GM21390 (cell line): ENCODE measurements around the gene VEPH1.

ENCODE experiments used
- ATAC-seq: cut with Tn5 transposase; IDR thresholded peaks from one replicate; pipeline ENCODE4 v1.9.1; 2021; ENCODE audit not compliant: unreplicated experiment

VEPH1 gene

GRCh38 chr3:157479464-157480243 lies 23.6 kb downstream of the VEPH1 start:
- no peak for ATAC-seq

DNA sequence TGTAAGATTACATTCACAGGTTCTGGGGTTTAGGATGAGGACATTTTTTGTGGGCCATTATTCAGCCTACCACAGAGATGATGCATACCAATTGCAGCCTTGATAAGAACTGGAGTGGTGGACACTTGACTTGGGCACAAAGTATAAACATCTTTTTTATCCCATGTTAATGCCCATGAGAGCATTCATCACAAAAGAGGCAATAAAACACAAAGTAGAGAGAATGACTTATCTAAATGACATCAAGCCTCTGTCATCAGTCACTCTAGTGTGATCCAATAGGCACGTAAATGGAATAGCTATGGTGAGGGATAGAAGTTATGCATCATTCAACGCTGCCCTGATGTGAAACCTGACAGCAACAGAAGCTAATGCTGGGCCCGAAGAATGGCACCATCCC lies 25.8 kb downstream of the VEPH1 start:
- ATAC-seq: no peak

GRCh38 chr3:157475921-157476414 lies 27.2 kb downstream of the VEPH1 start:
- ATAC-seq: no peak

- ATAC-seq: no peak
Measured at GRCh38 chr3:157472648-157473047, 30.6 kb downstream of the VEPH1 start.

DNA sequence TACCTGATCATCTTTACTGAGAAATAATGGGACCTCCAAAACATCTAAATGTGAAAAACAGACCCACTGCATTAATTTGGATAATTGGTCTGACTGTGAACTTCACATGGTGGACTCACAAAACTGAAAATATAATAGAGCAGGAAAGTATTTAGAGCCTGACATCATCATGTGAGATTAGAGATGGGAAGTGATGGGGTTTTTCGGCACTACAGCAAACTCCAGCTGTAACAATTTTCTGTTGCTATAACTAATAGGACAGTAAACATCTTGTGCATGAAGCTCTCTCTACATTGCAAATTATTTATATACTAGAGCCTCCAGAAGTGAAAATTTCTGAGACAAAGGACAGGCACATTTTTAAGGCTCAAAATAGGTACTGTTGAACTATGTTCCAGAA lies 32.2 kb downstream of the VEPH1 start:
- ATAC-seq: no peak

DNA sequence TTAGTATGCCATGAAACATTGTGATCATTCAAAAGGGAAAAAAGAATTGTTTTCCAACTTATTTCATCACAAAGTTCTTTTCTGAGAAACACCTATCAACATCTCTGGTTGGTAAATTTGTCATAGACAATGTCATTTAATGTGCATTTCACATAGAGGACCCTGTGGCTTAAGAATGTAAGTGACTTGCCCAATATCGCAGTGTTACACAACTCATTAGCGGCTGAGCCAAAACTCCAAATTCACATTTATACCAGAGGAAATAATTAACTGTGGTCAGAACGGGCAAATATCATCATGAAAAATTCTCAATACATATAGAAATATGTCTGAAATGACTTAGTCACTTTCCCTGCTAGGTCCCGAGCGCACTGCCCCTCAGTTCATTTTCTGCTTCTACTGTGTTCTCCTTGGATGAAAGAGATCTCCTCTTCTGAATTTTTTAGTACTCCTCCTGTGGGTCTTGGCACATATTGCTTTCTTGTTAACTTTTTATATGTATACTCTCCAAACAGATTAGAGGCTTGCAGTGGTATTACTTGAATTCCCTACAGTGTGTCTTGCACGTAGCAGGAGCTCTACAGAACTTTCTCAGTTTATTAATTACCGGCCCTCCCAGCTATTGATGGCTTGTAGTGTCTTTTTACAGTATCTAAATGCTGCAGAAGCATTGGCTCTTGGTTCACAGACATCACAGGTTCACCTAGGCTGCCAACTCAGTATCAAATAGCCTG lies 33.5 kb downstream of the VEPH1 start:
- no peak for ATAC-seq

- no peak for ATAC-seq
Measured at GRCh38 chr3:157467200-157467599, 36.0 kb downstream of the VEPH1 start.

GRCh38 chr3:157465741-157466140 lies 37.5 kb downstream of the VEPH1 start:
- ATAC-seq: no peak

DNA sequence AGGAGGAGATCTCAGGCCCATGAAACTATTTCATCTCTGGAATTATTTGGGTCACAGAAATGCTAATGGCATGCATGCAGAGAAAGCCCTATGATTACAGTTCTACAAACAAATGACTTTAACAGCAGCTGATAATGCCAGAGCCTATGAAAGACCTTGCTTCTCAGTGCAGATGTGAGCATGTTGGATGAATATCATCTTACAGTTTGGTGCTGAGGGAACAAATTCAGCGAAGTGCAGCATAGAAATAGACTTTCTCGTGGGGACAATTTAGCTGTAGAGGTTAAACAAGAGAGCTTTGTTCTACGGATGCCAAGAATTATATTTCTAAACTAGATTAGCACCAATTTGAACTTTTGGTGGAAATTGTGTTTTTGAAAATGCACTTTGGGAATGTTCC lies 38.9 kb downstream of the VEPH1 start:
- no peak for ATAC-seq

- ATAC-seq: no peak
Measured at GRCh38 chr3:157463816-157464215, 39.4 kb downstream of the VEPH1 start.

- ATAC-seq: no peak
Measured at GRCh38 chr3:157460253-157460652, 43.0 kb downstream of the VEPH1 start.

GRCh38 chr3:157459706-157460105 lies 43.5 kb downstream of the VEPH1 start:
- no peak for ATAC-seq

DNA sequence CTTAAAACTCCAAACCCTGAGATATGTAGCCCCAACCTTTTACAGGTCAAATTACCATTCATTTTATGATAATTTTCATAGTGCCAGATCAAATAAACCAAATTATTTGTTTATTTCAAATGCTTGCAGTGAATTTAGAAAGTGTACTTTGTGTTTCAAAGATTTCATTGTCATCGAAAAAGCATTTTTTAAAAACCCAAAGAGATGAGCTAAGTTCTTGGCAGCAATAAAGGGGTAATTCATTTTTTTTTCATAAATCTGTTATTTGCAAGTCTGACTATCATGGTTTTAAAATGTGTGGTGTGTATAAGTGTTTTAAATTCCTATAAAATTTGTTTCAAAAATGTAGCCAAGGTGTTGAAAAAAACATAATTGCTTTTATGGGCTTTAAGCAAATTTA lies 49.4 kb downstream of the VEPH1 start:
- no peak for ATAC-seq

DNA sequence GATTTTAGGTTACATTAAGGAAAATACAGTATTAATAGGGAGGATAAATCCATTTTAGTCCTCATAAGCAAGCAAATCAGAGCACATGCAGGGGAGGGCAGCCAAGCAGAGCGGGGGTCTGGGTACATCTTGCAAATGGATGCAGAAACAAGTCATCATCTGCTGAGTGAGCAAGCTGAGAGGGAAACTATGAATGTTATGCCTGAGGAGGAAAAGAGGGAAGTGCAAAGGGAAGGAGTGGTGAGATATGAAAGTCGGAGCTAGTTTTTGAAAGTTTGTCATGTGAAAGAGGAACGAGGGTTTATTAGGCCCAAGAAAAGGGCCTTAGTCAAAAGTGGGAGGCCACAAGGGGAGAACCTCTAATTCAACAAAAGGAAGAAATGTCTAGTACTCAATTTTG lies 51.1 kb downstream of the VEPH1 start:
- ATAC-seq: no peak

DNA sequence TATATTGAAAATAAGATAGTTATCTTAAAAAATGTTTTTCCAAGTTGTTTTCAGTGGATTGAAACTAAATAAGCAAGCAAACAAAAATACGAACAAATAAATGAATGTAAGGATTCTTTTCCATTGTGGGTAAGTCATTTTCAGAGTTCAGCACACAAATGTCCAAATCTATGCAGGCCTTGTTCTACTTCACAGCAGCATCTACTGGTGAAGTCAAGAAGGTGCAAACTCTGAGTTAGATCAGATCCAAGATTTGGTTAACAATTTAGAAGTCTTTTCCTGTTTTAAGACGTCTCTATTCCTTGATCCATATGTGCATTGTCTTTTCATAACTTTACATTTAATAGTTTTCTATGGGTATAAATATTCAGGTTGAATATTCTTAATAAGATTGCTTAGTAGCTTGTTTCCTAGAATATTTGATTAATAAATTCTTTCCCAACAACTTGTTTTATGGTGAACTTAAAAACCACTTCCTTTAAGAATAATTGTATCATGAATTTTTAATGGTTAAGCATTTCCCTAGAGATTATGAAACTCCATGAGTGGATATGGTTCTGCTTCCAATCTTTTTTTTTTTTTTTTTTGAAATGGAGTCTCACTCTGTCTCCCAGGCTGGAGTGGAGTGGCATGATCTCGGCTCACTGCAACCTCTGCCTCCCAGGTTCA lies 56.1 kb downstream of the VEPH1 start:
- no peak for ATAC-seq

DNA sequence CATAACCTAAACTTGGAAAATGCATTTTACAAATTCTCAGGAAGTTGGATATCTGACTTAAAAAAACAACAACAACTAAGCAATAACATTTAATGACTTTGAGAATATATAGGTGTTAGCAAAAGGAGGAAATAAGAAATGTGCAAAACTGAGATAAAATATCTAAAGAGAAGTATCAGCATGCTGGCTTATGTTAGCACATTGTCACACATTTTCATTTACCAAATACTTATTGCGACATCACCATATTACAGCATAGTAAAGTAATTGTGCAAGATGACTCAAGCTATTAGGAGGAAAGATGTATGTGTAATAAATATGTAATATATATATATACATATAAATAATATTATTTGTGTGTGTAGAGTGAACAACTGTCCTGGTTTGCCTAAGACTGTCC lies 57.4 kb downstream of the VEPH1 start:
- ATAC-seq: no peak

DNA sequence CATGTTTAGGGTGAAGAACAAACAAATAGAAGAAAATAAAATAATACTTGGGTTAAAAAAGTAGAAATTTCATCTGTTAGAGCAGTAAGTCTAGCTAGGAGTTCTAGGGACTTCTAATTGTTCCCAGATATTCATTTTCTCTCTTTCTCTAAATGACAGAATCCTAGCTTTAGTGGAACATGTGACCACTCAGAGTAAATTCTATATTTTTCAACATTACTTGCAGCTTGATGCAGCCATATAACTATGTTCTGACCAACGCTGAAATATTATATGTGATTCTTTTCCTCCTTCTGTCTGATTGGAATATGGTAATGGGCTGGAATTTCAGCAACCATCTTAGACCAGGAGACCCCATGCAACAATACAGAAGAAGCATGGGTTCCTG lies 58.4 kb downstream of the VEPH1 start:
- no peak for ATAC-seq

- no peak for ATAC-seq
Measured at GRCh38 chr3:157443905-157444796, 59.1 kb downstream of the VEPH1 start.

DNA sequence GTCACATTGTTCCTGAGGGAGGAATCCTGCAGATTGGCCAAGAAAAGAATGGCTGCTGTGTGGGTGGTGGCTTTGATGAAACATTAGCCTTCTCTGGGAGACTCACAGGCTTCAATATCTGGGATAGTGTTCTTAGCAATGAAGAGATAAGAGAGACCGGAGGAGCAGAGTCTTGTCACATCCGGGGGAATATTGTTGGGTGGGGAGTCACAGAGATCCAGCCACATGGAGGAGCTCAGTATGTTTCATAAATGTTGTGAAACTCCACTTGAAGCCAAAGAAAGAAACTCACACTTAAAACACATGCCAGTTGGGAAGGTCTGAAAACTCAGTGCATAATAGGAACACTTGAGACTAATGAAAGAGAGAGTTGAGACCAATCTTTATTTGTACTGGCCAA lies 60.5 kb downstream of the VEPH1 start:
- no peak for ATAC-seq

DNA sequence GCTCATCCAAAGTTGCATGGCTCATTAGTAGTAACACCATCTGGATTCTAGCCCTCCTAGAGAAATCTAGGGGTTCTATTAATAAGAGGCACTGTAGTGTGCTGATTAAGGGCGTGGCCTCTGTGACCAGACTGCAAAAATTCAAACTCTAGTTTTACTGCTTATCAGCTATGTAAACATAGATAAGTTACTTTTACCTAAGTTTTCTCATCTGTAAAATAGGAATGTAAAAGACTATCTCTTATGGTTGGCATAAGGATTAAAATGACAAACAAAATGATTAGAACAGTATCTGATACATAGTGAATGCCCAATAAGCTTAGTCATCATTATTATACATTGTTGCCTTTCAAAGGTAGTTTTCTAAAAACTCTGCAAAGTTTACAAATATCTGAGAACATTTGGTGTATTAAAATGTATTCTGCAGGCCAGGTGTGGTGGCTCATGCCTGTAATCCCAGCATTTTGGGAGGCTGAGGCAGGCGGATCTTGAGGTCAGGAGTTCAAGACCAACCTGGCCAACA lies 62.1 kb downstream of the VEPH1 start:
- ATAC-seq: no peak
